ENCODE results near the gene PEAK1.

PEAK1 gene

GRCh38 chr15:77419836-77420609 is at the start of gene PEAK1:
TSS of gene PEAK1 (minus strand) at chr15:77420104. CDS start at chr15:77181926, 238,178 bp downstream.
- DNase-seq (ENCODE audit: low read depth, low spot score), result peak; percentile 98

DNA sequence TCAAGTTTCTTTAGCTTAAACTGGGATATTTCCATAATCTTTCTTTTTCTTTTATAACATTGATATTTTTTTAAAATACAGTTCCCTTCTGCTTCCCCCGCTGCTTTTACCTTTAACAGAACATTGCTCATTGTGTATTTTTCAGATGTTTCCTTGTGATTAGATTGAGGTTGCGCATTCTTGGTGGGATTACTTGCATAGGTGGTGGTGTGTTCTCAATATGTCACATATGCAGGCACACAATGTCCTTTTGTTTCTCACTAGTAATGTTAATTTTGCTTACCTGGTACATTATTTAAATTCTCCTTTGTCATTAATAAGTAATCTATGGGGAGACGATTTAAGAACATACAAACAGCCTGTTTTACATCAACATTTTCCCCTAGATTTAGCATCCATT is 49.0 kb upstream of the PEAK1 start:
- no peak for DNase-seq (ENCODE audit: low read depth, low spot score)

- no peak for DNase-seq (ENCODE audit: low read depth, low spot score)
These were observed 46.6 kb upstream of the PEAK1 start for GRCh38 chr15:77466521-77466920.

DNA sequence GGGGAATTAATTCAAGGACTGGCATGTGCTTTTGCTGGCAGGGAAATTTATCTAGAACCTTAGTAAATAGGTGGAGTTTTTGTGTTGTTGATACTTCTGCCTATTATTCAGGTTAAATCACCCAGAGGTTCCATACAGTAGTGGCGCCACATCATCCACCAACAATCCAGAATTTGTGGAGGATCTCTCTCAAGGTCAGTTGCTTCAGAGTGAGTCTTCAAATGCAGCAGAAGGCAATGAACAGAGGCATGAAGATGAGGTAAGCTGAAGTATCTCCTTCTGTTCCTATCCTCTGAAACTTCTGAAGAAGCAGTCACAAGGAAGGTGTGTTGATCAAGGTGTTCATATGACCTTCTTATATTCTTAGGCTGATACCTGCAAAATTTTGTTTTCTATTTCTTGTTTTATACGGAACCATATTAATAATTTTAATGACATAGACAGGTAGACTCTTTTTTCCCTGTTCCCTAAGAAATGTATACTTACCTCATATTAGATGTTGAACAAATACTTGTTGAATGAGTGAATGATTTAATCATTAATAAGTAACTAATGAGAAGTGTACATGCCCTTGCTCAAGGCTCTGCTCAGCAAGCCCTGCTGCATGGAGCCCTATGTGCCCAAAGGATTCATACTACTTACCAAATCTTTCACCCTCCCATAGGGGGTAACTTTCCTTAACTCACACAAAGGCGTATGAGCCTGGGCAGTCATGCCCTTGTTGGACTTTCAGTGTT is 44.4 kb upstream of the PEAK1 start:
- no peak for DNase-seq (ENCODE audit: low read depth, low spot score)

DNA sequence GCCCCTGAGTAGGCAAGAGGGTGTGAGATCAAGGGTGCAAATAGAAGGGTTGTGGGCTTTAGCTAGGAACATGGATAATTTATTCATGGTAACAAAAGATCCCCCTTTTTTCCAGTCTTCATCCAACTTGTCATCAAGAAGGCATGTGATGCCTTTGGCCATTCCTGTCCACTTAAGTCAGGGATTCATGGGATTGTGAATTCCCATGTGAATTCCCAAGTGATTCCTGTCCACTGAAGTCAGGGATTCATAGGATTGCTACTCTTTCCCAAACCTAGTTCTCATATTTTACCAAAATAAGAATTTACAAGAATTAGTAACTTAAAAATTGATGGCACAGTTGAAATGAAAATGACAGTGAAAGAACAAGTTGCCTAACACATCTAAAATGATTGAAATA is 41.6 kb upstream of the PEAK1 start:
- DNase-seq (ENCODE audit: low read depth, low spot score), result no peak

GRCh38 chr15:77459031-77459430 is 39.1 kb upstream of the PEAK1 start:
- DNase-seq (ENCODE audit: low read depth, low spot score), result no peak

GRCh38 chr15:77457905-77458265 is 38.0 kb upstream of the PEAK1 start:
- no peak for DNase-seq (ENCODE audit: low read depth, low spot score)

DNA sequence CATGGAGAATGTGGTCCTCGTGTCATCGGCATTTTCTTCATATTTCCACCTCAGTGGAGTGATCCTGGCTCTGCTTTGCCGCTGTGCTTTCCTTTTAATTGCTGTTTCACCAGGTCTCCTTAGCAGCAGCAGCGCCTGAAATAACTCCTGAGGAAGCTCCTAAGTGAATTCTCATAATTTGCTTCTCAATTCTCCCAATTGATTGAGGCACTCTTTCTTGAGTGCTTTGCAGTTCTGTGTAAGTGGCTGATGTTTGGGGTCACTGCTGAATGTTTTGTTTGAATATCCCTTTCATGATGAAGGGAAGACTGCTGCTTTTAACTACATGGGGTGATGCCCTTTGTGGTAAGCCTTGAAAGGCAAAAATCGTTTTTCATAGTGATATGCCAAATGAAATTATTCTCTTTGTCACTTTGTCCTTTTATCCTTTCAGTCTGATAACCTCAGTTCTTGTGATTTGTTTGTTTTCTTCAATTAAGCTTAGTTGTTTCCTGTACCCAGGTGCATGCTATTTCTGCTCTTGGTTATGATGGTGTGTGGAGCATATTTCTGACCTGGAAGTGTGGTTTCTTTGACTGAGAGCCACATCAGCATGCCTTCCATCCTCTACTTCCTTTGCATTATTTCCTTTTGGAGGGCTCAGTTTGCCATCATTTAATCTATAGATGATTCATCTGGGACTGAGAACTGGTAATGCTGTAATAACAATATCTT is 37.4 kb upstream of the PEAK1 start:
- DNase-seq (ENCODE audit: low read depth, low spot score), result no peak

DNA sequence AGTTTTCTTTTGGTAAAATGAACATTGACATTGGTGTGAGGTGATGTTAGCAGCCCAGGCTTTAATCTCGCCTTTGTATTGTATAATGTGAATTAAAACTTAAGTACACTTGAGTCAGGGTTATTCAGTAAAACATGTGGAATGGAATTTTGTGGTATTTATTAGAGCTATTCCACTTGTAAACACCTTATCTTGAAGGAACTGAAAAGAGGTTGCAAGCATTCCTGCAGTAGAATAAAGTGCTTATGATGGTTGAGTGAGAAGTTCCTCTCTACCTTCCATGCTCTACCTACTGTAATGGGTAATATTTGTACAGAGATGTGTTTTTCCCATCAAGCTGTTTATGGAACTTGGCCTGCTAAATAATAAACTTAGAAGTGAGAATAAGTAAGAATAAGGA is 36.8 kb upstream of the PEAK1 start:
- no peak for DNase-seq (ENCODE audit: low read depth, low spot score)

GRCh38 chr15:77455696-77456321 is 35.9 kb upstream of the PEAK1 start:
- no peak for DNase-seq (ENCODE audit: low read depth, low spot score)

GRCh38 chr15:77454951-77455350 is 35.0 kb upstream of the PEAK1 start:
- DNase-seq (ENCODE audit: low read depth, low spot score), result no peak

DNA sequence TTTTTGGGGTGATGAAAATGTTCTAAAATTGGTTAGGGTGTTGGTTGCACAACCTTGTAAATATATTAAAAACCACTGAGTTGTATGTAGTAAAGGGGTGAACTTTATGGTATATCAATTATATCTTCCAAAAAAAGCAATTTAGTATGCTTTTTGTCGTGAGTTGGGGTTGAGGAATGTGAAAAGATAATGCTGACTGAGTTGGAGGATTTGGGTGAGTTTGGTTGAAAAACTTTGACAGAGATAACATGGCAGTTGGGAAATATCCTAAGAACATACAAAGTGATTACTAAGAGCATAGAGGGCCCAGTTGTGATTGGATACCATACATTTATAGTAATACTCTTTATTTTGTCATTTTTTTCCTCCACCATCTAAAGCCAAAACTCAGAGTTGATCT is 34.4 kb upstream of the PEAK1 start:
- no peak for DNase-seq (ENCODE audit: low read depth, low spot score)

DNA sequence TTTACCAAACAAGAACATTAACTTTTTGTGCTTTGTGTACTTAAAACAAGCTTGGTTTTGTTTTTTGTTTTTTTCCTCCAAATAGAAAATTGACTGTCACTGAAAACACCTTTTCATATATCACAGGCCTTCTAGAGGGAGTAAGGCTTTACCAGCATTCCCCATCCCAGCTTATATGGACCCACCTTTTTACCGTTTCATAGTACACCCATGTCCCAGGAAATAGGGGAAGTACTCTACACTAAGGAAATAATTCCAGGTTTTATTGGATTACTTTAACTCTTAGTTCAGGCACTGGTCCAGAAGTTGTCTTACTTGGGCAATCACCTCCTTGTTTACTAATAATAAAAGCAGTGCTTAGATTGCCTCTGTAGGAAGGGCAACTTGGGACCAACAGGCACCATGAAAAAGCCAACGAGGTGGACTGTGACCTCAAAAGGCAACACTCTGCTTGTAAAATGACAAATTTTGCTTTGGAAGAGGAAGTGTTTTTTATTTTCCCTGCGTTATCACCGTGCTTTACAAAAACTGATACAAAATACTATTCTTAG is 27.0 kb upstream of the PEAK1 start:
- DNase-seq (ENCODE audit: low read depth, low spot score), result no peak

DNA sequence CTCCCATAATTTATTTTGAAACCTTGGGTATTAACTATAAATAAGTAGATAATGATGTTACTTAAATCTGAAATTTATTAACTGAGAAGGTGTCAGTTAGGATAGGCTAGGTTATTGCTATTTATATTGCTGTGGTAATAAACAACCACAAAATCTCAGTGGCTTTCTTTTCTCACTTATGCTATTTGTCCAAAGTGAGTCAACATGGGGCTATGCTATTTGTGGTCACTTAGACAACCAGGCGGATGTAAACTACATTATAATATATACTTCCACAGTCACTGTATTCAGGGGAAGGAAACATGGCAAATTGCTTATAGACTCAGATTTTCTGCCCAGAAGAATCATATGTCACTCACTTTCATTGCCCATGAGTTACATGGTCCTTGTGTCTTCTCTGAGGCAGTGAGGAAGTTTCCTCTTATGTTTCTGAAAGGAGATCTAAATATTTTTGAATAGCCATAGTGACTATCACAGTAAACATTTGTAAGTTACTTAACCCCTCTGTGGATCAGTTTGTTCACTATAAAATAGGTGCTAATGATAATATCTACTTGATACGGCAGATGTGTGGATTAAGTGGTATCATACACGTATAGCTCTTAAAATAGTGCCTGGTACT is 20.6 kb upstream of the PEAK1 start:
- no peak for DNase-seq (ENCODE audit: low read depth, low spot score)

DNA sequence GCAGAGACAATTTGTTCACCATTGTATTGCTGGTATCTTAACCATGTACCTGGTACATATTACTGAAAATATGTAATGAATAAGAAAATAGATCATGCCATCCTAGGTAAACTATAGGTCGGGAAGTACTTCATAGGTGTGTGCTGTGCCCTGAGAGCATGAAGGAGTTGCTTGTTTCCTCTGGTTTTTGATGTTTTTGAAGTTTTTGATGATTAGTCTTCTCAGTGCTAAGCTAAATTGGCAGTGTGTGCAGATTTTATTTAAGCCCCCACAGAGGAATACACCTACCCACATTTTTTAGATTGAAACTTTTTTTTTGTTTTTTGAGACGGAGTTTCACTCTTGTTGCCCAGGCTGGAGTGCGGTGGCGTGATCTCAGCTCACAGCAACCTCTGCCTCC is 17.4 kb upstream of the PEAK1 start:
- no peak for DNase-seq (ENCODE audit: low read depth, low spot score)

- no peak for DNase-seq (ENCODE audit: low read depth, low spot score)
These were observed 16.9 kb upstream of the PEAK1 start for GRCh38 chr15:77436822-77437221.

DNA sequence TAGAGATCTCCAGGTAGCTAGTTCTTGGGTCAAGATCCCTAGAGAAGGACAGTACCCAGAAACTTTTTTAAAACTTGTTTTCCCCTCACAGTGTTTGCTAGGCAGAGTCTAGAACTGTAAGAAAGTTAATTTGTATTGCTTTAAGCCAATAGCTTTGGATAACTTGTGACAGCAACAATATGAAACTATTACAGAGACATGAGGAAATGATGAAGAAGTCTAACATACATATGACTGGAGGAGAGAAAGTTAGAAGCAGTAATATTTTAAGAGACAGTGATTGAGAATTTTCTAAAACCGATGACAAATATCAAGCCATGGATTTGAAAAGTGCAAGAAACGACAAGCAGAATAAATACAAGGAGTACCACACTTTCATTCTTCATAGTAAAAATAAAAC is 10.7 kb upstream of the PEAK1 start:
- DNase-seq (ENCODE audit: low read depth, low spot score), result no peak

DNA sequence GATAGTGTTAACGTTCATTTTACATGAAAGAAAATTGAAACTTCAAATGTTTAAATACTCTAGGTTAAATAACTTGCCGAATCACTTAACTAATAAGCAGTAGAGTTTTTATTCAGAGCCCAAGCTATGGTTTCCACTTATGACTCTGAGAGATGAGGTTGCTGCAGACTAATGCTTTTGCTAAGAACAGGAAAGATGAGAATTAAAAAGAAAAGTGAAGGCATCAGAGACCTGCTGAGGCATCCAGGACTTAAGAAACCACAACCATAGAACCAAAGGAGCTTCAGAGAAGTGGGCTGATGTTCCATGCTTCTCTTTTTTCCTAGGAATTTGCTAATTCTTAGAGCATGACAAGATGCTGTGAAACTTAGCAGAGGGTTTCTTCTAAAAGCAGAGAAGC is 10.3 kb upstream of the PEAK1 start:
- no peak for DNase-seq (ENCODE audit: low read depth, low spot score)

- no peak for DNase-seq (ENCODE audit: low read depth, low spot score)
These were observed 7.0 kb upstream of the PEAK1 start for GRCh38 chr15:77426871-77427270.

DNA sequence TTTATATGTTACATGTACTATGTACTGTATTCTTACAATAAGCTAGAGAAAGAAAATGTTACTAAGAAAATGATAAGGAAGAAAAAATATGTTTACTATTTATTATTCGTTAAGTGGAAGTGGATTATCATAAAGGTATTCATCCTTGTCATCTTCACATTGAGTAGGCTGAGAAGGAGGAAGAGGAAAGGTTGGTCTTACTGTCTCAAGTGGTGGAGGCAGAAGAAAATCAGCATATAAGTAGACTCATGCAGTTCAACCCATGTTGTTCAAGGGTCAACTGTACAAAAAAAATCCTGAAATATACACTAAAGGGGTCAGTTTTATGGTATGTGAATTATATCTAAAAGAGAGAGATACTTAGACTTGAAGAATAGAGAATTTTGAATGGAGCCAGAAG is 6.5 kb upstream of the PEAK1 start:
- DNase-seq (ENCODE audit: low read depth, low spot score), result no peak

GRCh38 chr15:77425104-77425503 is 5.2 kb upstream of the PEAK1 start:
- DNase-seq (ENCODE audit: low read depth, low spot score), result no peak

- no peak for DNase-seq (ENCODE audit: low read depth, low spot score)
These were observed 1.4 kb upstream of the PEAK1 start for GRCh38 chr15:77421370-77421700.

Measured in activated CD4-positive, CD25-positive, alpha-beta regulatory T cell treated with anti-CD3 and anti-CD28 coated beads, Interleukin-2, amount 50 U/mL, for 16 hours (primary cell).